IPS-18a (cell line): ENCODE measurements around the gene SRSF6.
"Not testable (repeated sequence)": the region's sequence is repeated elsewhere in the genome, so short reads cannot be mapped to it uniquely, and the experiment has no call there.

ENCODE experiments used
- H3K27ac ChIP-seq: one replicate; pipeline ENCODE4 v1.5.1; 2013; ENCODE audit warnings: low read length
- H3K27me3 ChIP-seq: one replicate; pipeline ENCODE4 v1.6.1; 2013; ENCODE audit warnings: mild to moderate bottlenecking, low read length; ENCODE audit not compliant: control insufficient read depth, insufficient read depth
- H3K36me3 ChIP-seq: one replicate; pipeline ENCODE4 v1.6.1; 2013; ENCODE audit warnings: low read depth, low read length; ENCODE audit not compliant: control insufficient read depth
- H3K4me1 ChIP-seq: one replicate; pipeline ENCODE4 v1.6.1; 2013; ENCODE audit warnings: low read depth, low read length; ENCODE audit not compliant: control insufficient read depth
- H3K4me3 ChIP-seq: one replicate; pipeline ENCODE4 v1.5.1; 2013; ENCODE audit warnings: low read length
- H3K9ac ChIP-seq: one replicate; pipeline ENCODE4 v1.6.1; 2013; ENCODE audit warnings: mild to moderate bottlenecking, low read length, moderate library complexity
- H3K9me3 ChIP-seq: one replicate; pipeline ENCODE4 v1.6.1; 2013; ENCODE audit warnings: low read depth, low read length; ENCODE audit not compliant: control insufficient read depth

Gene SRSF6

GRCh38 chr20:43463527-43464218 is 6.0 kb downstream of the SRSF6 start:
- Histone ChIP-seq H3K4me3 (no peak overlapping the region), H3K27ac (no peak overlapping the region), H3K9me3 (no peaks in the 10 kb centered on the region), H3K27me3 (no peaks in the 10 kb centered on the region), H3K36me3 (peaks cover 70% of the 10 kb centered on the region), H3K4me1 (no peaks in the 10 kb centered on the region), H3K9ac (no peak overlapping the region)

GRCh38 chr20:43464219-43464790 is 6.6 kb downstream of the SRSF6 start:
- Histone ChIP-seq H3K9ac (no peak overlapping the region), H3K4me3 (no peak overlapping the region), H3K9me3 (no peaks in the 10 kb centered on the region), H3K27ac (no peak overlapping the region), H3K36me3 (peaks cover 65% of the 10 kb centered on the region), H3K27me3 (no peaks in the 10 kb centered on the region), H3K4me1 (no peaks in the 10 kb centered on the region)

GRCh38 chr20:43465625-43465943 is 7.9 kb downstream of the SRSF6 start:
- Histone ChIP-seq H3K4me3 (no peak overlapping the region), H3K27me3 (no peaks in the 10 kb centered on the region), H3K4me1 (no peaks in the 10 kb centered on the region), H3K27ac (no peak overlapping the region), H3K36me3 (peaks cover 52% of the 10 kb centered on the region), H3K9me3 (no peaks in the 10 kb centered on the region), H3K9ac (no peak overlapping the region)

- H3K36me3 ChIP-seq: peaks cover 33% of the 10 kb centered on the region
- H3K4me3 ChIP-seq: no peak overlapping the region
- no peaks in the 10 kb centered on the region for H3K27me3 ChIP-seq
- H3K9ac ChIP-seq: no peak overlapping the region
- H3K4me1 ChIP-seq: no peaks in the 10 kb centered on the region
- no peak overlapping the region for H3K27ac ChIP-seq
- H3K9me3 ChIP-seq: no peaks in the 10 kb centered on the region
These were observed 9.9 kb downstream of the SRSF6 start for GRCh38 chr20:43467589-43467988.

GRCh38 chr20:43472671-43473380 is 15.1 kb downstream of the SRSF6 start:
- no peaks in the 10 kb centered on the region for H3K27me3 ChIP-seq
- H3K9me3 ChIP-seq: no peaks in the 10 kb centered on the region
- no peak overlapping the region for H3K9ac ChIP-seq
- H3K4me1 ChIP-seq: no peaks in the 10 kb centered on the region
- no peak overlapping the region for H3K4me3 ChIP-seq
- no peak overlapping the region for H3K27ac ChIP-seq
- H3K36me3 ChIP-seq: no peaks in the 10 kb centered on the region

- H3K4me1 ChIP-seq: no peaks in the 10 kb centered on the region
- H3K9ac ChIP-seq: no peak overlapping the region
- no peak overlapping the region for H3K4me3 ChIP-seq
- H3K27me3 ChIP-seq: no peaks in the 10 kb centered on the region
- H3K9me3 ChIP-seq: no peaks in the 10 kb centered on the region
- H3K27ac ChIP-seq: no peak overlapping the region
- no peaks in the 10 kb centered on the region for H3K36me3 ChIP-seq
These were observed 15.6 kb downstream of the SRSF6 start for GRCh38 chr20:43473381-43473704.

GRCh38 chr20:43477193-43477592 is 19.5 kb downstream of the SRSF6 start:
- no peak overlapping the region for H3K27ac ChIP-seq
- H3K9ac ChIP-seq: no peak overlapping the region
- no peaks in the 10 kb centered on the region for H3K27me3 ChIP-seq
- H3K9me3 ChIP-seq: no peaks in the 10 kb centered on the region
- H3K4me1 ChIP-seq: no peaks in the 10 kb centered on the region
- H3K36me3 ChIP-seq: no peaks in the 10 kb centered on the region
- H3K4me3 ChIP-seq: no peak overlapping the region

GRCh38 chr20:43477619-43478018 is 19.9 kb downstream of the SRSF6 start:
- no peaks in the 10 kb centered on the region for H3K4me1 ChIP-seq
- H3K9me3 ChIP-seq: no peaks in the 10 kb centered on the region
- no peak overlapping the region for H3K27ac ChIP-seq
- no peak overlapping the region for H3K9ac ChIP-seq
- no peaks in the 10 kb centered on the region for H3K27me3 ChIP-seq
- H3K36me3 ChIP-seq: no peaks in the 10 kb centered on the region
- H3K4me3 ChIP-seq: no peak overlapping the region

- Histone ChIP-seq H3K9me3 (peaks cover 4% of the 10 kb centered on the region), H3K27ac (no peak overlapping the region), H3K36me3 (no peaks in the 10 kb centered on the region), H3K9ac (no peak overlapping the region), H3K27me3 (no peaks in the 10 kb centered on the region), H3K4me1 (no peaks in the 10 kb centered on the region), H3K4me3 (no peak overlapping the region)
These were observed 32.3 kb downstream of the SRSF6 start for GRCh38 chr20:43490038-43490437.

- Histone ChIP-seq H3K9me3 (peaks cover 2% of the 10 kb centered on the region), H3K4me1 (no peaks in the 10 kb centered on the region), H3K4me3 (no peak overlapping the region), H3K27me3 (no peaks in the 10 kb centered on the region), H3K36me3 (no peaks in the 10 kb centered on the region), H3K9ac (no peak overlapping the region), H3K27ac (no peak overlapping the region)
These were observed 34.4 kb downstream of the SRSF6 start for GRCh38 chr20:43492101-43492500.

- Histone ChIP-seq H3K9me3 (no peaks in the 10 kb centered on the region), H3K27ac (no peak overlapping the region), H3K4me3 (no peak overlapping the region), H3K9ac (no peak overlapping the region), H3K4me1 (no peaks in the 10 kb centered on the region), H3K36me3 (no peaks in the 10 kb centered on the region), H3K27me3 (no peaks in the 10 kb centered on the region)
These were observed 37.7 kb downstream of the SRSF6 start for GRCh38 chr20:43495388-43495787.

- not testable (repeated sequence) for H3K9me3 ChIP-seq, H3K9ac ChIP-seq, H3K36me3 ChIP-seq, H3K27ac ChIP-seq, H3K4me3 ChIP-seq, H3K4me1 ChIP-seq
- H3K27me3 ChIP-seq: peaks cover 23% of the 10 kb centered on the region
These were observed 44.3 kb downstream of the SRSF6 start for GRCh38 chr20:43502021-43502420.
